H1 (cell line): ENCODE data around the gene NRXN2. TPM values are rescaled to one million over a fixed set of nuclear protein-coding genes. Genes with fewer than 3 reads are reported as not detected.

Source experiments
- ATF3 ChIP-seq: IDR thresholded peaks from 2 replicates; pipeline ENCODE4 v1.6.1; 2011; ENCODE audit warnings: low read depth, mild to moderate bottlenecking, low read length; ENCODE audit not compliant: insufficient read depth
- BRCA1 ChIP-seq: IDR thresholded peaks from 2 replicates; pipeline ENCODE4 v1.6.1; 2012; ENCODE audit warnings: low read depth, low read length, improper control_type of control experiment
- CBX5 ChIP-seq: fragments of 300-800, 300-1000 bp; sonication (generic); IDR thresholded peaks from 2 replicates; pipeline ENCODE4 v1.7.1; 2016; ENCODE audit warnings: antibody characterized with exemption, low read length, low read depth
- CEBPB ChIP-seq: IDR thresholded peaks from 2 replicates; pipeline ENCODE4 v1.6.1; 2012; ENCODE audit warnings: low read depth, low read length
- CREB1 ChIP-seq: IDR thresholded peaks from 2 replicates; pipeline ENCODE4 v1.6.1; 2012; ENCODE audit warnings: inconsistent platforms
- EP300 ChIP-seq, 2 experiments: IDR thresholded peaks; 1 replicate in 1 of 2; 2 replicates in 1 of 2; pipeline ENCODE4 v1.6.1; 2011 to 2012; ENCODE audit warnings: low read depth in 2 of 2, low read length in 2 of 2, mild to moderate bottlenecking in 2 of 2, borderline replicate concordance in 1 of 2, inconsistent platforms in 1 of 2, moderate library complexity in 1 of 2
- HDAC2 ChIP-seq, 2 experiments: fragments of 300-600 bp in 1 of 2; sonication (generic) in 1 of 2; IDR thresholded peaks; 2 replicates each; pipeline ENCODE4 v1.6.1; 2011 to 2012; ENCODE audit warnings: low read depth in 2 of 2, low read length in 2 of 2, mild to moderate bottlenecking in 2 of 2, moderate library complexity in 2 of 2, borderline replicate concordance in 1 of 2, inconsistent platforms in 1 of 2
- MAFK ChIP-seq: IDR thresholded peaks from 2 replicates; pipeline ENCODE4 v1.6.1; 2012; ENCODE audit warnings: low read depth, mild to moderate bottlenecking, improper control_type of control experiment, low read length
- NANOG ChIP-seq: IDR thresholded peaks from 2 replicates; pipeline ENCODE4 v1.6.1; 2011; ENCODE audit warnings: low read length, low read depth, mild to moderate bottlenecking, inconsistent platforms; ENCODE audit not compliant: insufficient read depth, poor library complexity, severe bottlenecking
- NRF1 ChIP-seq: IDR thresholded peaks from 2 replicates; pipeline ENCODE4 v1.6.1; 2011; ENCODE audit warnings: mild to moderate bottlenecking, low read depth, low read length, improper control_type of control experiment
- PHF8 ChIP-seq: fragments of 200-600 bp; sonication (generic); conservative IDR thresholded peaks from 2 replicates; pipeline ENCODE4 v1.7.1; 2012; ENCODE audit warnings: low read depth, mild to moderate bottlenecking, inconsistent platforms, low read length, moderate library complexity
- POU5F1 ChIP-seq: IDR thresholded peaks from 2 replicates; pipeline ENCODE4 v1.6.1; 2011; ENCODE audit warnings: low read depth, mild to moderate bottlenecking, low read length, moderate library complexity
- RAD21 ChIP-seq, 2 experiments: IDR thresholded peaks in 1 of 2; conservative IDR thresholded peaks in 1 of 2; 2 replicates each; pipeline ENCODE4 v1.6.1; 2011; ENCODE audit warnings: low read depth in 2 of 2, low read length in 2 of 2, improper control_type of control experiment in 1 of 2, inconsistent platforms in 1 of 2, mild to moderate bottlenecking in 1 of 2, moderate library complexity in 1 of 2
- RXRA ChIP-seq: IDR thresholded peaks from 2 replicates; pipeline ENCODE4 v1.6.1; 2011; ENCODE audit warnings: low read depth, mild to moderate bottlenecking, low read length, moderate library complexity; ENCODE audit not compliant: insufficient read depth
- SIN3A ChIP-seq, 2 experiments: IDR thresholded peaks in 1 of 2; conservative IDR thresholded peaks in 1 of 2; 2 replicates each; pipeline ENCODE4 v1.6.1; 2011 to 2012; ENCODE audit warnings: low read length in 2 of 2, improper control_type of control experiment in 1 of 2, low read depth in 1 of 2, mild to moderate bottlenecking in 1 of 2
- SIRT6 ChIP-seq: IDR thresholded peaks from one replicate; pipeline ENCODE4 v1.7.1; 2012; ENCODE audit warnings: low read length, inconsistent platforms
- SIX5 ChIP-seq: IDR thresholded peaks from 2 replicates; pipeline ENCODE4 v1.6.1; 2011; ENCODE audit warnings: mild to moderate bottlenecking, low read depth, low read length
- TAF1 ChIP-seq: IDR thresholded peaks from 2 replicates; pipeline ENCODE4 v1.6.1; 2011; ENCODE audit warnings: mild to moderate bottlenecking, low read depth, low read length
- TBP ChIP-seq: IDR thresholded peaks from 2 replicates; pipeline ENCODE4 v1.6.1; 2011; ENCODE audit warnings: low read depth, low read length, improper control_type of control experiment
- TCF12 ChIP-seq: IDR thresholded peaks from 2 replicates; pipeline ENCODE4 v1.6.1; 2011; ENCODE audit warnings: low read depth, mild to moderate bottlenecking, low read length
- polyA plus RNA-seq, 7 experiments: library from polyadenylated mRNA; depleted of rRNA in 3 of 7; stranded (reverse) in 5 of 7; unstranded in 2 of 7; fragments of >200 nt in 5 of 7; fragments of 200-250 nt in 2 of 7; gene quantifications; 1 replicate in 5 of 7; 2 replicates in 1 of 7; 4 replicates in 1 of 7; pipeline versions ENCODE4 v1.2.1 to v1.2.3, GENCODE V29; 2011 to 2013; ENCODE audit warnings: missing spikeins in 2 of 7, mixed read lengths in 2 of 7
- total RNA-seq: library from RNA; stranded (reverse); fragmentation: NEBNext Ultra II Directional; extraction: Animal tissue kit (Norgen Biotek cat#: 25700); gene quantifications from 2 replicates; pipeline ENCODE4 v1.2.1, GENCODE V29; 2021
- TF ChIP-seq, protein P1 (sequence below): IDR thresholded peaks from 2 replicates; pipeline ENCODE4 v1.6.1; 2012; ENCODE audit warnings: inconsistent platforms
- TF ChIP-seq, protein P2 (sequence below): IDR thresholded peaks from 2 replicates; pipeline ENCODE4 v1.6.1; 2012; ENCODE audit warnings: inconsistent platforms

NRXN2 gene
- total and polyA plus RNA-seq, 2 of the 8 experiments (the other 6 are each of a cell fraction or from before 2014, with no cell fraction given), result 1.3 to 11.5 TPM

DNA sequence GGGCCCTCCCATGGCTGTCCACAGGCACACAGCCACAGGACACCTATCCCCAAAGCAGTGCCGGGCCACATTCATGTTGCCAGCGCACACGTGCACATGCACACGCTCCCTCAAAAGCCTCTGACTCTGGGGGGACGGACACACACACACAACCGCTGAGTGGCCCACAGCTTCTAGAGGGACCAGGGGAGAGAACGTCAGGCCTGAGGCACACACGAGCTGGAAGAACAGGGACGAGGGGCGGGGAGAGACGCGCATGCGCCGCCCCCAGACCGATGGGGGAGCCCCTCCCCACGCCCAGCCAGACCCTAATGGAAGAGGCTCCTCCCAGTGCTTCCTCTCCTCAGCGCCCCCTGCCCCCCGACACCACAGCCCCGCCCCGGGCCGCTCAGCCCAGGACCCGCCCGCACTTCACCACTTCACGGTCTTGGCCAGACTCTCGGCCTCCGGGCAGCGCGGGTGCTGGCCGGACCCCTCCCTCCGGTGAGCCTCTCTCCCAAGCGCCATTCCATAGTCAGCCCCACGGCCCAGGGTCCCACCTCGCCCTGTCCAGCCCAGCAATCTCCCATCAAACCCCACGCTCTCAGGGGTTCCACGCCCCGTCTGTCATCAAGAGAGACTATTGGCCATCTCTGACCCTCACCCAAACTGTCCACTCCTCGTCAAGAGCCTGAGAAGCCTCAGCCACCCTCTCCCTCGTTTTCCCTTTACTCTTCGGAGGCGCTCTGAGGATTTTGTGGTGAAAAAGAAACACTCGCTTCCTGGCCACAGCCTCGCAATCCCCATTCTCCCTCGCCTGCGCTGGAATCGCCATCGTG, 11.7 kb downstream of the NRXN2 start (continued):
- TF ChIP-seq ATF3 (no peak), MAFK (no peak), TAF1 (no peak), BRCA1 (no peak), TBP (no peak), NANOG (no peak), POU5F1 (no peak), CBX5 (no peak), NRF1 (peak; percentile 65), SIN3A (conservative IDR thresholded peaks at IDR 0.05 in 1 of 2, IDR thresholded peaks at IDR 0.05 in 1 of 2; ENCODE audit: low read depth in 1 of 2, low read length in 2 of 2) (no peak), SIX5 (no peak), RAD21 (IDR thresholded peaks at IDR 0.05 in 1 of 2, conservative IDR thresholded peaks at IDR 0.05 in 1 of 2; ENCODE audit: low read depth in 2 of 2, low read length in 2 of 2) (no peak), TCF12 (no peak), SIRT6 (no peak), CREB1 (peak; percentile 7; the same call in 1 of the 2 replicates), RXRA (no peak), CEBPB (no peak), PHF8 (no peak), EP300 (IDR thresholded peaks at IDR 0.05; ENCODE audit: borderline replicate concordance in 1 of 2, low read depth in 2 of 2, low read length in 2 of 2) (no peak), HDAC2 (IDR thresholded peaks at IDR 0.05; ENCODE audit: borderline replicate concordance in 1 of 2, low read depth in 2 of 2, low read length in 2 of 2) (no peak)
- TF ChIP-seq, protein P1, sequence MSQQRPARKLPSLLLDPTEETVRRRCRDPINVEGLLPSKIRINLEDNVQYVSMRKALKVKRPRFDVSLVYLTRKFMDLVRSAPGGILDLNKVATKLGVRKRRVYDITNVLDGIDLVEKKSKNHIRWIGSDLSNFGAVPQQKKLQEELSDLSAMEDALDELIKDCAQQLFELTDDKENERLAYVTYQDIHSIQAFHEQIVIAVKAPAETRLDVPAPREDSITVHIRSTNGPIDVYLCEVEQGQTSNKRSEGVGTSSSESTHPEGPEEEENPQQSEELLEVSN, result no peak
- TF ChIP-seq, protein P2, sequence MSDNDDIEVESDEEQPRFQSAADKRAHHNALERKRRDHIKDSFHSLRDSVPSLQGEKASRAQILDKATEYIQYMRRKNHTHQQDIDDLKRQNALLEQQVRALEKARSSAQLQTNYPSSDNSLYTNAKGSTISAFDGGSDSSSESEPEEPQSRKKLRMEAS, result peak; percentile 62
